ENCODE measurements around the gene GBA3.

GBA3 gene

DNA sequence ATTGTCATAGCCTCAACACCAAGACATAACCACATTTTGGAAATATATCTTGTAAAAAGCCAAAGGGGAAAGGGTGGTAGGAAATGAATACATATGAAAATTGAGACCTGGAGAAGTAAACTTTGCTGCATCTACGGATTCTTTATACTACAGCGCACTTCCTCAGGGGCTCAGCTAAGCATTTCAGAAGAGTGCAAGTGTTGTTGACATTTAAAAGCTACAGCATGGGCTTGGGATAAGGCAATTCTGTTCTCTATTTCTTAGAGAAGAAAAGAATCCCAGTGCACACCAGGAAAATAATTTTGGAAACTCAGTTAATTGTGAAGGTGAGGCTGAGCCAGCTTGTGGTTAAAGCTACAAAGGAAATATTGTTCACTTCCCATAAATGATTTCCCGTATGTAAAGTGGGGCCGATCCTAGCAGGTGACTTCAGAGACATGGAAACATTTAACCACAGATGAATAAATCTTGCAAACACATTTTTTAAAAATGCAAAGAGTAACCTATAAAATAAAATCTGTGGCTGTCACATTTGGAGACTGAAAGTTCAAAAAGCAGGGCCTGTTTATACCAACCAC is 12.6 kb upstream of the GBA3 start:
- Histone ChIP-seq H3K36me3 (no peaks in the 10 kb centered on the region), H3K27me3 (ENCODE audit: insufficient read depth, low read depth, severe bottlenecking) (no peaks in the 10 kb centered on the region), H3K27ac (no peak overlapping the region), H3K9me3 (ENCODE audit: severe bottlenecking) (no peaks in the 10 kb centered on the region), H3K4me3 (ENCODE audit: low read depth, low read length) (no peak overlapping the region)
- no peak for DNase-seq
- no peak for TF ChIP-seq CTCF (IDR thresholded peaks at IDR 0.05; ENCODE audit: low read depth, low read length)

DNA sequence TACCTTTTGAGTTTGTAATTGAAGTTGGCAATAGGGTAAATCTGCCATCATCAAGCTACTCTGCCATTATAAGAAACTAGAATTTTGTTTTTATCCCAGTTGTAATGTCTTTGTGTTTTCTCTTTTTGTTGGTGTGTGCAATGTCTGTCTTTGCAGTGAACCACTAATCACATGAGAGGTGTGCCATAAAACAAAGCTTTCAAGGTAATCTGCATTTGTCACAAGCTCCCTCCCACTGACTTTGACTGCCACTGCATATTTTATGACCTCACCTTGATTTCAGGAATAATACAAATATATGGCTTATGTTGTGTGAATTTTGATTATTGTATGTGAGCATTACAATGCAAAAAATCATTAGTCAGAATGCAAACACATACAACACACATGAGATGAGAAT is 9.0 kb upstream of the GBA3 start:
- no peaks in the 10 kb centered on the region for H3K36me3 ChIP-seq
- H3K4me3 ChIP-seq (ENCODE audit: low read depth, low read length): no peak overlapping the region
- no peak for DNase-seq
- TF ChIP-seq CTCF (IDR thresholded peaks at IDR 0.05; ENCODE audit: low read depth, low read length): no peak
- H3K27ac ChIP-seq: no peak overlapping the region
- H3K27me3 ChIP-seq (ENCODE audit: insufficient read depth, low read depth, severe bottlenecking): no peaks in the 10 kb centered on the region
- H3K9me3 ChIP-seq (ENCODE audit: severe bottlenecking): no peaks in the 10 kb centered on the region

- Histone ChIP-seq H3K36me3 (no peaks in the 10 kb centered on the region), H3K27me3 (ENCODE audit: insufficient read depth, low read depth, severe bottlenecking) (no peaks in the 10 kb centered on the region), H3K4me3 (ENCODE audit: low read depth, low read length) (no peak overlapping the region), H3K27ac (no peak overlapping the region), H3K9me3 (ENCODE audit: severe bottlenecking) (no peaks in the 10 kb centered on the region)
- no peak for TF ChIP-seq CTCF (IDR thresholded peaks at IDR 0.05; ENCODE audit: low read depth, low read length)
- DNase-seq: no peak
Measured at GRCh38 chr4:22686141-22686540, 6.6 kb upstream of the GBA3 start.

- no peak for DNase-seq
- H3K9me3 ChIP-seq (ENCODE audit: severe bottlenecking): no peaks in the 10 kb centered on the region
- no peak overlapping the region for H3K27ac ChIP-seq
- TF ChIP-seq CTCF (IDR thresholded peaks at IDR 0.05; ENCODE audit: low read depth, low read length): no peak
- no peak overlapping the region for H3K4me3 ChIP-seq (ENCODE audit: low read depth, low read length)
- H3K27me3 ChIP-seq (ENCODE audit: insufficient read depth, low read depth, severe bottlenecking): no peaks in the 10 kb centered on the region
- no peaks in the 10 kb centered on the region for H3K36me3 ChIP-seq
Measured at GRCh38 chr4:22688236-22688635, 4.5 kb upstream of the GBA3 start.

- no peak for TF ChIP-seq CTCF (IDR thresholded peaks at IDR 0.05; ENCODE audit: low read depth, low read length)
- Histone ChIP-seq H3K36me3 (no peaks in the 10 kb centered on the region), H3K27ac (no peak overlapping the region), H3K9me3 (ENCODE audit: severe bottlenecking) (no peaks in the 10 kb centered on the region), H3K4me3 (ENCODE audit: low read depth, low read length) (no peak overlapping the region), H3K27me3 (ENCODE audit: insufficient read depth, low read depth, severe bottlenecking) (no peaks in the 10 kb centered on the region)
- DNase-seq: no peak
Measured at GRCh38 chr4:22689428-22689827, 3.3 kb upstream of the GBA3 start.

DNA sequence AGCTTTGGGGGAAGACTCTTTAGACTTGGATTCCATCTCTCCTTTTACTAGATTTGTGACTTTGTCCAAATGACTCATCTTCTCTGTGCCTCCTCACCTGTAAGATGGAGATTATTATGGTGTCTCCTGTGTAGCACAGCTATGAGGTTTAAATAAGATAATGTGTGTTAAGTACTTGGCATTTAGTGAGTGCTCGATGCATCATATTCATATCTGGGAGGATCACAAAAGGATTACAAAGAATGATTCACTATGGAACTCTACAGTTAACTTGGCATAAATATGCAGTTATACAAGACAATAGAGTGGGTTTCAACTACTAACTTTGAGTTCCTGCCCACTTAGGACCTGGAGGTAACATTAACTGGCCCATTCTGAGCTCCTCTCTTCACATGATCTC is 2.3 kb downstream of the GBA3 start:
- H3K27ac ChIP-seq: no peak overlapping the region
- H3K36me3 ChIP-seq: no peaks in the 10 kb centered on the region
- no peaks in the 10 kb centered on the region for H3K27me3 ChIP-seq (ENCODE audit: insufficient read depth, low read depth, severe bottlenecking)
- H3K4me3 ChIP-seq (ENCODE audit: low read depth, low read length): no peak overlapping the region
- no peak for TF ChIP-seq CTCF (IDR thresholded peaks at IDR 0.05; ENCODE audit: low read depth, low read length)
- H3K9me3 ChIP-seq (ENCODE audit: severe bottlenecking): no peaks in the 10 kb centered on the region
- no peak for DNase-seq

Data from WERI-Rb-1 (cell line).